Stimulated activated CD8-positive, alpha-beta memory T cell treated with anti-CD3 and anti-CD28 coated beads, Interleukin-12 subunit alpha, Interleukin-12 subunit beta, amount 100 ng/mL, for 24 hours (primary cell): ENCODE measurements around the gene ALPP.
"Not testable (repeated sequence)": the region's sequence is repeated elsewhere in the genome, so short reads cannot be mapped to it uniquely, and the experiment has no call there.

Experiments used
- DNase-seq: peaks from one replicate; pipeline ENCODE4 v3.0.0-alpha.2; 2020; ENCODE audit errors: extremely low read depth

The ALPP gene

DNA sequence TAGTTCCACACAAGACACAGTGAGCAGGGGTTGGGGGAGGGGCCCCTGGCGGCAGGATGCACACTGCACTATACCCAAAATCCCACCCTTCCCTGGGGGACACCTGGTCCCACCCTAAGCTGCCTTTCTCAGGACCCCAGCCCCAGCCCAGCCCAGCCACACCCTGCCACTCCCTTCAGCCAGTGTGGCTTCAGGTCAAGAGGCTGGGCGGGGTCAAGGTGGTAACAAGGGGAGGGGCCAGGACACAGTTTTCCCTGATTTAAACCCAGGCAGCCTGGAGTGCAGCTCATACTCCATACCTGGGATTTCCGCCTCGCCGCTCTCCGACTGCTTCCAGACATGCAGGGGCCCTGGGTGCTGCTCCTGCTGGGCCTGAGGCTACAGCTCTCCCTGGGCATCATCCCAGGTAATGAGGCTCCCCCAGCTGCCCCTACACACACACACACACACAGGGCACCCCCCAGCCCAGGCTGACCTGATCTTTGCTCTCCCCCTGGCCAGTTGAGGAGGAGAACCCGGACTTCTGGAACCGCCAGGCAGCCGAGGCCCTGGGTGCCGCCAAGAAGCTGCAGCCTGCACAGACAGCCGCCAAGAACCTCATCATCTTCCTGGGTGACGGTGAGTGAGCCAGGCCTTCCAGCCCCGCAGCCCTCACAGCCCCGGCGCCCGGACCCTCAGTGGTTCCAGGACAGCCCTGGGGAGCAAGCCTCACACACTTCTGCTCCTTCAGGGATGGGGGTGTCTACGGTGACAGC is 28.2 kb downstream of the ALPP start, which contains the start of gene ALPG:
ALPG (plus strand) TSS at position 289 of the 755 bp plus-strand sequence; CDS start at position 340, 51 bp downstream.
- DNase-seq = no peak

DNA sequence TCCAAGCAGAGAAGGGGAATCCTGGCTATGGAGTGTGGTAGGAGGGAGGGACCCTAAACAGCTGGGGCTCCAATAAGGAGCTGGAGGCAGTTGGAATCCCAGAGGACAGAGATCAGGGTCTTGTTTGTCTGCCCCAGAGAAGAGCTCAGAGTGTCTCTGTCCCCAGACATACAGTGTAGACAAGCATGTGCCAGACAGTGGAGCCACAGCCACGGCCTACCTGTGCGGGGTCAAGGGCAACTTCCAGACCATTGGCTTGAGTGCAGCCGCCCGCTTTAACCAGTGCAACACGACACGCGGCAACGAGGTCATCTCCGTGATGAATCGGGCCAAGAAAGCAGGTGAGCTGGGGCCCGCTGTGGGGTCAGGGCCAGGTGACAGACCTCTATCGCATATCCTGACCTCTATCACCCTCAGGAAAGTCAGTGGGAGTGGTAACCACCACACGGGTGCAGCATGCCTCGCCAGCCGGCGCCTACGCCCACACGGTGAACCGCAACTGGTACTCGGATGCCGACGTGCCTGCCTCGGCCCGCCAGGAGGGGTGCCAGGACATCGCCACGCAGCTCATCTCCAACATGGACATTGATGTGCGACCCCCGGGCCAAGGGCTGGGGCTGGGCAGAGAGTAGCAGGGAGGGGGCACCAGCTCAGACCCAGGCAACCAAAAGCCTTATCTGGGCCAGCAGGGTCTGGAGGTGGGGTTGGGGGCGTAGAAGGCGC is 29.0 kb downstream of the ALPP start:
- not testable (repeated sequence) for DNase-seq

DNA sequence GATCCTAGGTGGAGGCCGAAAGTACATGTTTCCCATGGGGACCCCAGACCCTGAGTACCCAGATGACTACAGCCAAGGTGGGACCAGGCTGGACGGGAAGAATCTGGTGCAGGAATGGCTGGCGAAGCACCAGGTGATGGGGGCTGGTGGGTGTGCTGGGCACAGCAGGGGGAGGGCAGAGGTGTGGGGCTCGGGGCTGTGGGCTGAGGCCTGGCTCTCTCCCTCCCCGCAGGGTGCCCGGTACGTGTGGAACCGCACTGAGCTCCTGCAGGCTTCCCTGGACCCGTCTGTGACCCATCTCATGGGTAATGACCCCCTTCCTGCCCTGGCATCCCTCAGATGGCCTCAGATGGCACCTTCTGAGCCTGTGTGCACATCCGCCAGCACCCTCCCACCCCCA is 29.7 kb downstream of the ALPP start:
- not testable (repeated sequence) for DNase-seq

DNA sequence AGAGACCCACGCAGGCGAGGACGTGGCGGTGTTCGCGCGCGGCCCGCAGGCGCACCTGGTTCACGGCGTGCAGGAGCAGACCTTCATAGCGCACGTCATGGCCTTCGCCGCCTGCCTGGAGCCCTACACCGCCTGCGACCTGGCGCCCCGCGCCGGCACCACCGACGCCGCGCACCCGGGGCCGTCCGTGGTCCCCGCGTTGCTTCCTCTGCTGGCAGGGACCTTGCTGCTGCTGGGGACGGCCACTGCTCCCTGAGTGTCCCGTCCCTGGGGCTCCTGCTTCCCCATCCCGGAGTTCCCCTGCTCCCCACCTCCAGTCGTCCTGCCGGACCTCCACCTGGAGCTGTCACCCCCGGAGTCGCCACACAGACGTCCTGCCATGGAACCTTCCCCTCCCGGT is 31.1 kb downstream of the ALPP start:
- DNase-seq = not testable (repeated sequence)

DNA sequence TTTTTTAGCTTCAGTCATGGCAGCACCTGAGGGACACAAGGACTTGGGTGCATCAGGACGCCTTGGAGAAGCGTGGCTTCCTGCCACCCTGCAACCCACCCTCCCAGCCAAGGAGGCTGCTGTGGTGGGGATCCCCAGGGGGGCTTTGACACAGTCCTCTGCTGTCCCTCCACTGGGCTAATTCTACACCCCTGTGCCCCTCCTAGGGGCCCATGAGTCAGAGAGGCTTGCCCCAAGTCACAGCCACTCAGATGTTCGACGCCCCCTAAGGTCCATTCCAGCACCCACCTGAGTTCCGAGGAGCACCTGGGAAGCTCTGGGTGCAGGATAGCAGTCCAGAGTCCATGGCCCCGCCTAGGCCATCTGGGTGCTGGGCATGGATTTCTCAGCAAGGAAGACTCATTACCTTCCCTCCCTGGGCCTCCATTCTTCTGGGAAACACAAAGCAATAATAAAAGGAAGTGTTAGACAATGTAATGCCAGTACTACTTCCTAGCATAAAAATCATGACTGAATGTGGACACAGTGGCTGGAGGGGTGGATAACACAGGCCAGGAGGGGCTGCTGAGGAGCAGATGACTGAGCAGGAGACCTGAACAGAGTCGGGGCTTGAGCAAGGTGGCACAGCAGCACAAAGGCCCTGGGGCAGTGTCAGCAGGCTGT is 31.8 kb downstream of the ALPP start:
- DNase-seq = no peak

DNA sequence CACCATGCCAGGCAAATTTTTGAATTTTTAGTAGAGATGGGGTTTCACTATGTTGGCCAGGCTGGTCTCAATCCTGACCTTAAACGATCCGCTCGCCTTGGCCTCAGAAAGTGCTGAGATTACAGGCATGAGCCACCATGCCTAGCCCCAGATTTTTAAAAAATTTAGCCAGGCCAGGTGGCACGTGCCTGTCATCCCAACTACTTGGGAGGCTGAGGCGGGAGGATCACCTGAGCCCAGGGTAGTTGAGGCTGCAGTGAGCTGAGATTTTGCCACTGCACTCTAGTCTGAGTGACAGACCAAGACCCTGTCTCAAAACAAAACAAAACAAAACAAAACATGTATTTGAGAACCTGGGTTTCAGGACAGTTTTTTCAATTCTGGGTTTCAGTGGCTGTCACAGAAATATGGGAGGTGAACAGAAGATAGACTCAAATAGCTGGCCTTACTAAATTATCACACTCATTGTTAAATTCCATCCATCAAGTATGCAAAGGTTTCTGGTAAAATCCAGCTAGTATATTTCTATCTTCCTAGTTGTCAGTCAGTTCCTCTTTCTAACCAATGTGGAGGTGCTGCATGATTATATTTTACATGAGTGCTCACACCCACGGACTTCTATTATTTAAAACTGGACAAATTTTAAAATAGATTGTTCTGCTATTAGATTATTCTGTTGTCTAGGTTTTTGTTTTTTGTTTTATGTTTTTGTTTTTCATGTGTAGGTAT is 33.5 kb downstream of the ALPP start:
- no peak for DNase-seq

DNA sequence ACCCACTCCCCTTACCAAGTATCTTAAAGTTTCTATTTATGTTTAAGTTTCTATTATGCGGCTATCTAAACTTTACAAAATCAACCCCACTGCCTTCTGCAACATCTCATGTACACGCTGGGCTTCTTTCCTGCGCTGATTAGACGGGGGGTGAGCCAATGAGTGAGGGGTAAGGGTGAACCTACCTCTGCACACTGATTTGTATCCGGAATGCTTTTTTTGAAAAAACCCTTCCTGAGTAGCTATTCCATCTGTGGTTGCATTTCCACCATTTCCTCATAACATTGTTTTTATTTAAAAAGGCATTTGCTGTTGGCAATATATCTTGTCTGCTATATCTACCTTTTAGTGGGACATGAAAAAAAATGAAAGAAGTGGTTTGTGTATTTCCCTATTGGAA is 34.4 kb downstream of the ALPP start:
- no peak for DNase-seq

DNA sequence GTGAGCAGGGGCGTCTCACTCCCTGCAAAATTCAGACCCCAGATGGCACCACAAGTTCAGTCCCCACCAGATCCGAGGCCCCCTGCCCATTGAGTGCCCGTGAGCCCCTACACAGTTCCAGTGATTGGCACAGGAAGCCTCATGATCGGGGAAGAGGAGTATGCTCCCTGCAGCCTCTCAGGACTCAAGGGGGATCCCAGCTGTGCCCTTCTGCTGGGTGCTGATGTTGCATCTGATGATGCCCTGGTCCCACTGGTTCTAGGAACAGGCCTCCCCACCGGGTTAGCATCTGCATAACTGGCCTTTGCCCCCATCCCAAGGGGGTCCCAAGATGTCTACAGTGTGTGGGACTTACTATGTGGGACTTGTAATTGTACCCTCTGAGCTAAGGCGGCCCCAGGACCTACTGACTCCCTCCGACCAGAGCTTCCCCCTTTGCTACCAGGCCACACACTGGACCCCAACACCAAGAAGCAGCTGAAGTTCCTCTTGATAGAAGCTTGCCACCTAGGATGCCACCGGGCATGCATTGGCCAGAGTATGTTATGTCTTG is 36.7 kb downstream of the ALPP start:
- no peak for DNase-seq

DNA sequence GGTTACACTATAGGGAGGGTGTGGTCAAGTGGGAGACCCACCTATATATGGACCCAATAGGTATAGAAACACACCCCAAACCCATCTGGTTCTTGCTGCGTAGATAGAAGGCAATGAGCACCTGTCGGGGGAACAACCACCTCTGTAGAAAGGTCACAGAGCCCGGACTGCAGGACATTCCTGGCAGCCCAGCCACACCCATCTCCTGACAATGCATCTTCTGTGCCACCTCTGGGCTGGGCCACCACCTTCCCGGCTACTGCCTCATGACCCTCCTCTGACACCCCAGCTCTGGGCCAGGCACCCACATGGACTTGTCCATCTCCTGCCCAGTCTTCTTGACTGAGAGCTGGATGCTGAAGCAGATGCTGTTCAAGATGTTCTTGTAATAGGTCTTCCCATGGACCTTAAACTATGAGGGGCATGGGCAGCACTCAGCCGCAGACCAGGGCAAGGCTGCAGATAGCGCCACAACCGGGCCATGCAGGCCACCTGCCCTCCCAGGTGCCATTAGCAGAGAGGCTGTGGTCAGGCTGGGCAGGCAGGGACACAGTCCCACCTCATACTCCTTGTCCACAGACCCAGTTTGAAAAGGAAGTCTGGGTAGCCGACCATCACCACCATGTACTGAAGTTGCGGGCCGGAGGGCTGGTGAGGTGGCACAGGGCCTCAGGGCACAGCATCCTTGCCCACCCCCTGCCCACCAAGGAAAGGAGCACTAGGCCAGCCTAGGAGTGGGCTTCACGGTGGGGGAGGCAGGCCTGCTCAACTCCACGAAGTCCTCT is 37.4 kb downstream of the ALPP start:
- no peak for DNase-seq

DNA sequence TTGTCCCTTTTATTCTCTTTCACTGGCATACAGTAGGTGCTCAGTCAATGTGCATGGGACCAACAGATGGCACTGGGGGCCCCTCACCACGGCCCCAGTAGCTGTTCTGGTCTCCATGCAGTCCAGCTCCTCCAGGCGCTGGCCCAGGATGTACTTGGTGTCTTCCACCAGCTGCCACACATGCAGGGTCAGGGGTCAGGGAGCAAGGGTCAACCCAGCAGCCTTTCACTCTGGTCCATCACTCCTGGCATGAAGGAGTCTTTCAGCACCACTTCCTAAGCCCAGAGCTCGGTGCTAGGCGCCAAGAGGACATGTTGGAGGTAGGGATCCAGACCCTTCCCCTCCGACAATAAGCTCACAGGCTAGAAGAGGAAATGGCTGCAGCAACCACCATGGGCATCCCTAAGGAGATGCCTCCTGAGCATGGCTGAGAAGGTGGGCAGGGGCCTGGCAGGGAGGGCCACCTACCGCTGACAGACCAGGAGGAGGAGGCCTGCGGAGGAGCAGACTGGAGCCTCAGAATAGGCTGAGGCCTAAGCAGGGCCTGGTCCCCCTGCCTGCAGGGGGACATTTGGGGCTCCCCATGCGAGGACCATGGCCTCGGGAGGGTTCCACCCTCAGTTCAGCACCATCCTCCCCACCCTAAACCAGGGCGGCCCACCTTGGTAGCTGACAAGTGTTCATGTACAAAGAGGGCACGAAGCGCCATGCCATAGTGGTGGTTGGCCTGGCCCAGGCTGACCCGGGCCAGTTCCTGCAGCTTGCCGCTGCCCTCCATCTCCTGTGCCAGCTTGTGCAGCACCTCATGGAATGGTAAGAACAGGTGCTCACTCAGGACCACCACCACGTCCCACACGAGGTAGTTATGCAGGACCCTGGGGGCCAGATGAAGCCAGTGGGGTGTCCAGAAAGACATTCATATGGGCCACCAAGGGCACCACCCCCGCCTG is 38.2 kb downstream of the ALPP start:
- DNase-seq = no peak

DNA sequence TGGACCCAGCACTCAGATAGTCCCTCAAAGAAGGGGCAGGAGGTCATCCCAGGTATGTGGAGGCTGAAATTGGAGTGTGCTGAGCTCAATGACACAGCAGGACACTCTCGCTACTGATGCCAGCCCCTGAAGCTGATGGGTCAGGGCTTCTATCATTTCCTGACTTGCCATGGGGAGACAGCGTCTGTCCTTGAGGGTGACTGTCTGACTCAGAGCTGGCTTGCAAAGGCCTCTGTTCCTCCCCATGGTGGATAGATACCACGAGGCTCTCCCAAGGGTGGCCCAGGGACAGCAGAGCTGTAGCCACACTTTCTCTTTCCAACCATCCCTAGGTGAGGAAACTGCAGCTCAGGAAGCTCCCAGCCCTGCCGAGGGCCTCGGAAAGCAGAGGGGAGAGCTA is 38.9 kb downstream of the ALPP start:
- no peak for DNase-seq

DNA sequence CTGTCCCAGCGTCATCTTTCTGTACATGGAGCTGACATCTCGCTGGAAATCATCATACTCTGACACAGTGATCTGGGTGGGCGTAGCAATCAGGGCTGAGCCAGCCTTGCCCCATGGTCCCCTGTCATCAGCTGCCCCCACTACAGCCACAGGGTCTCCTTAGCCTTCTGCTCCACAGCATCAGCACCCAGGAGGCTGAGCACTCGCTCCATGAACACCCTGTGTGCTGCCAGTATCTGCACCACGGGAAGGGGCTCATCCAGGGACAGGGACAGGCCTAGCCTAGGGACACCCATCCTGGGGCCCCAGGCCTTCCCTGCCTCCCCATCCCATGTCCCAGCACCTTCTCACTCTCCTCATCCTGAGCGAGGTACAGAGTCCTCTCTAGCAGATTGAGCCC is 39.5 kb downstream of the ALPP start:
- no peak for DNase-seq

DNA sequence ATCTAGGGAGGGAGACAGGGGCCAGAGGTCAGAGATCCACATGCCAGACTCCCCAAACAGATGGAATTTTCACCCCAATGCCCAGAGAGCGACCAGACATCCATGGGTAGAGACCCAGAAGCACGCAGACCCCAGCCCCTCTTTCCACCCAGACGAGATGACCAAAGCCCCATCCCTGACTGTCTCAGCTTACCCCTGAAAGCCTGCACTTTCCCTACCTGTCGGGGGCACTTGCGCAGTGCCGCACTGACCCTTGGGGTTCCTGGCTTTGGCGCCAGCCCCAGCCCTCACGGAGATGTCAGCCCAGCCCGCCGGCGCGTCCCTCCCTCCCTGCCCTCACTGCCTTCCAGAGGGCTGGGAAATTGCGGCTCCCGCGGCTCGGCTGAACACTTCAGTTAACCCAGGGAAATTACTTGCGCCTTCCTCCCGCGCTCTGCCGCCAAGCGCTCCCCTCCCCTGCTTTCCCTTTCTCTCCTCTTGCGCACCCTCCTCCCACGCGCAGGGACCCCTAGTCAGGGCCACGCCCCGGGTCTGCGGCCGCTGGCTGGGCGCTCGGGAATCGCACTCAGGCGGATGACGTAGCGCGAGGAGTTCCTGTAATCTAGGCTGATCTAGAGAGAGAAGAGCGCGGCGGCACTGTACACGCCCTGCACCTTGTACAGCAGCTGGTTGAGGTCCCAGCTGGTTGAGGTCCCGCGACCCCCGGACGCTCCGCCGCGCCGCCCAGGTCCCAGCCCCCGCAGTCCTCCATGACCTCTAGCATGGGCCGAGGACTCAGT is 40.1 kb downstream of the ALPP start:
- no peak for DNase-seq

DNA sequence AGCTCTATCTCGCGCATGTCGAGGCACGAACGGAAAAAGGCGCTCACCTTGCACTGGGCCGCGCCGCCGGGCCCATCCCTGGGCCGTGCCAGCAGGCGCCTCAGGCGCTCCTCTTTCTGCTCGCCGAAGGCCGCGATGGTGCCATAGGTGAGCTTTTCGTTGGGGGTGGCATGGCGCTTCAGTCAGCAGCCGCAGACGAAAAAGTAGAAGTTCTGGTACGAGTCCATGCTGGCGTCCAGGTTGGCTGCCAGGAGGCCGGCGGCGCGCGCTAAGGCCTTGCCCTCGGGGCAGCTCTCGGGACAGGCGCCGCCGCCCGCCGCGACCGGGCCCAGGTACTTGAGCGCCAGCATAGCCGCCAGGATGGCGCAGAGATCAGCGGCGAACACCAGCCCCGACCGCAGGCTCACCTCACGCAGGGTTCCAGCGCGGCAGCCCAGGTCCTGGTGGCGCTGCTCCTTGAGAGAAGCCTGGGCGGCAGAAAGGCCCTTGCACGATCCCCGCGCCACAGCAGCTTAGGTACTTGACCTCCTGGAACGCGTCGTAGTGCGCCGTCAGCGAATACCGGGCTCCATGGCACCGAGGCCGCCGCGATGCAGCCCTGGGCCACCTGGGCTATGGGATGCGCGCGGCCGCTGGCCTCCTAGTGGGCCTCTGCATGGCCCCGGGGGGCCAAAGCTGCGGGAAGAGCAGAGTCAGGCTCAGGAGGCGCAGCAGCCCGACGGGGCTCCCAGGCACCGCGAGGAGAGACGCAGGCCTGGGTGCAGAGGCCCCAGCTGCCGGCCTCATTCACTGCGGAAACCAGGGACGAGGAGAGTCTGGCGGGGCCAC is 40.9 kb downstream of the ALPP start:
- DNase-seq = no peak

DNA sequence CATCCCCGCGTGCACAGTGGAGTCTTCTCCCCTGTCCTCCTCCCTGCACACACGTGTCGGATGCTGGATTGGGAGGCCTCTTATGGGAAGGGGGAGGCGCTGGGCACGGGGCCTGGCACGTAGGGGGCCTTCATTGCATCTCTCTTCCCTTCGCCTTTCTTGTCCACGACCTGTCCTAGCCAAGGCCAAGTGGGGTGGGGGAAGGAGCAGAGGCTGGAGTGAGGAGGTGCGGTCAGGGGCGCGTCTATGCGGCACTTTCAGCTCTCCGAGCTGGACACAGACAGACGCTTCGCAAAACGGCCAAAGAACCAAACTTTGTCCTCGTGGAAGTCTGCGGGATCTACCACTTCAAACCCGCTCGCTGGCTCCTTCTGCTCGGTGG is 41.5 kb downstream of the ALPP start:
- DNase-seq = no peak

DNA sequence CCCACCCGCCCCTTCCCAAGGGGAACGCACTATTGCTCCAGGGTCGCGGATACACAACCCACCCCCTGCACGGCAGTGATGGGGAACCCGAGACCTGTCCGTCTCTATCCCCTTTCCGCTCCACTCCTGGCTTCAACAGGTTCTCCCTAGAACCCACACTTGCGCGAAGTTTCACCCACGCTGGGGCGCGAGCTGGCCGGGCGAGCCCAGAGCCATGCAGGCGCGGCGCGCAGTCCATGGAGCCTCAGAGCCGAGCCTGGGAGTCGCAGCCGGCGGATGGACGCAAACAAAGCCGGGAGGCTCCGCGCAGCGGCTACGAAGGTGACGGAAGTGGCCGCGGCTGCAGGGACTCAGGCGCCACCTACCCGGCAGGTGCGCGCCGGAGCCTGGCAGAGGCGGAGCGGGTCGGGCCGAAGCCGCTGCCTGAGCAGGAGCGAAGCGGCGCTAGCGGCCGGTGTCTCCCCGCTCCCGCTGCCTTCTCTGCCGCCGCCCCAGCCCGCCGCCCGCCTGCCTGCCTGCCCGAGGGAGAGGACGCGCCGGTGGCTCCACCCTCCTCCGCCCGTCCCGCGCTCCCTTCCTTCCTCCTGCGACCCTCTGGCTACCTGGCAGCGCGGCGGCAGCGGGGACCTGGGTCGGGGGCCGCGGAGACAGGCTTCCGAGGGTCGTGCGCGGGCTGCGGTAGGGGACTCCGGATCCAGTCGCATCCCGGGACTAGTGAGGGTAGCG is 42.1 kb downstream of the ALPP start:
- no peak for DNase-seq

DNA sequence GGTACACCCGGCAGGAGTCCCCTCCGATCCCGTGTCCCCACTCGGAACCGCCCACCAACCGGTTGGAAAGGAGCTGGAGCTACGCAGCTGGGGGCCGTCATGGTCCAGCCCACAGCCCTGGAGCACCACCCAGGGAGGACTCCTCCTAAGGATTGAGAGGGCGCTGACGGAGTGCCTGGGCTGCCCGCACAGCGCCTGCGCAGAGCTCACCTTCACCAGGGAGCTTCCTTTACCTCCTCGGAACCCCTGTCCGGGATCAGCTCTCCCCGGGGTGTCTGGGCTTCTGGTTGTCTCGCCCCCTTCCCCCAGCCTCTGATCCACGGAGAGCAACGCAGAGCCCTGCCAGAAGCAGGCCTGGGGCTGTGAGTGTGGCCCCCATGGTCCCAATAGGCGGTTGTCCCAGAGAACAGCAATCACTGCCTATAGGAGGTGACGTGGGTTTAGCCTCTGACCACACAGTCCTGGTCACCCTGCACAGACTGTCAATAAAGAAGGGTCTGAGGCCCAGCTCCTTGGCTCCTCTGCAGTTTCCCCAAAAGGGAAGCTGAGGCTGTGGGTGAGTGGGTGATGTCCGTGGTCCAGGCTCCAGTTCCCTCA is 42.7 kb downstream of the ALPP start:
- DNase-seq = no peak
